Measurements from ENCODE around the gene OCIAD1.
"Not testable (repeated sequence)": the region's sequence is repeated elsewhere in the genome, so short reads cannot be mapped to it uniquely, and the experiment has no call there.

GRCh38 chr4:48816297-48816696 lies 14.6 kb upstream of the OCIAD1 start:
- TF ChIP-seq, protein P1, sequence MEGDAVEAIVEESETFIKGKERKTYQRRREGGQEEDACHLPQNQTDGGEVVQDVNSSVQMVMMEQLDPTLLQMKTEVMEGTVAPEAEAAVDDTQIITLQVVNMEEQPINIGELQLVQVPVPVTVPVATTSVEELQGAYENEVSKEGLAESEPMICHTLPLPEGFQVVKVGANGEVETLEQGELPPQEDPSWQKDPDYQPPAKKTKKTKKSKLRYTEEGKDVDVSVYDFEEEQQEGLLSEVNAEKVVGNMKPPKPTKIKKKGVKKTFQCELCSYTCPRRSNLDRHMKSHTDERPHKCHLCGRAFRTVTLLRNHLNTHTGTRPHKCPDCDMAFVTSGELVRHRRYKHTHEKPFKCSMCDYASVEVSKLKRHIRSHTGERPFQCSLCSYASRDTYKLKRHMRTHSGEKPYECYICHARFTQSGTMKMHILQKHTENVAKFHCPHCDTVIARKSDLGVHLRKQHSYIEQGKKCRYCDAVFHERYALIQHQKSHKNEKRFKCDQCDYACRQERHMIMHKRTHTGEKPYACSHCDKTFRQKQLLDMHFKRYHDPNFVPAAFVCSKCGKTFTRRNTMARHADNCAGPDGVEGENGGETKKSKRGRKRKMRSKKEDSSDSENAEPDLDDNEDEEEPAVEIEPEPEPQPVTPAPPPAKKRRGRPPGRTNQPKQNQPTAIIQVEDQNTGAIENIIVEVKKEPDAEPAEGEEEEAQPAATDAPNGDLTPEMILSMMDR (IDR thresholded peaks at IDR 0.05) = not testable (repeated sequence)
- not testable (repeated sequence) for TF ChIP-seq POLR2A (IDR thresholded peaks at IDR 0.05)
